ENCODE measurements around the gene UBE4B. TPM values are rescaled to one million over a fixed set of nuclear protein-coding genes. Genes with fewer than 3 reads are reported as not detected.

UBE4B gene
- total RNA-seq, 3 donors from 2014 or later, result 40.7 to 66.2 (median 41.4) TPM

DNA sequence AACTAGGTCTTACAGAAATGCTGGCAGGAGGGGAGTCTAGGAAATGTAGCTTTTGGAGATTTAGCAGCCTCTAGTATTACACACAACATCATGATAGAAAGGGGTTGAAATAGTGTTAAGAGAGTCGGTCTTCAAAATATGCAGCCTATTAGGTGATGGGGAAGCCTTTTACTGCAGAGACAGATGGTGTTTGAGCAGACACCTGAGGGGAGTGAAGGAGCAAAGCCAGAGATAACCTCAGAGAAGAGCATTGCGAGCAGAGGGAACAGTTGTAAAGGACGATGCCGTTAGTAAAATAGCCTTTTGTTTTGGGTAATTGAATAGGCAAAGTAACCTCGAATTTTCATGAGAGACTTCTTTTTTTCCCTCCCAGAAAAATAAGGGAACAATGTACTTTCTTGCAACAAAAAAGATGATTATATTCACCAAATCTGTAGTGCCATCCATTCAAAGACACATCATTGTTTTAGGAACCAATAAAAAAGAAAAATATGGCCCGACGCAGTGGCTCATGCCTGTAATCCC, 111.3 kb downstream of the UBE4B start:
- Histone ChIP-seq H3K4me3 (no peak overlapping the region), H3K9me3 (no peaks in the 10 kb centered on the region), H3K4me1 (ENCODE audit: low read depth) (no peaks in the 10 kb centered on the region), H3K36me3 (ENCODE audit: low read depth) (no peaks in the 10 kb centered on the region)
- ATAC-seq (no peak), DNase-seq (no peak)
- TF ChIP-seq, protein P1, sequence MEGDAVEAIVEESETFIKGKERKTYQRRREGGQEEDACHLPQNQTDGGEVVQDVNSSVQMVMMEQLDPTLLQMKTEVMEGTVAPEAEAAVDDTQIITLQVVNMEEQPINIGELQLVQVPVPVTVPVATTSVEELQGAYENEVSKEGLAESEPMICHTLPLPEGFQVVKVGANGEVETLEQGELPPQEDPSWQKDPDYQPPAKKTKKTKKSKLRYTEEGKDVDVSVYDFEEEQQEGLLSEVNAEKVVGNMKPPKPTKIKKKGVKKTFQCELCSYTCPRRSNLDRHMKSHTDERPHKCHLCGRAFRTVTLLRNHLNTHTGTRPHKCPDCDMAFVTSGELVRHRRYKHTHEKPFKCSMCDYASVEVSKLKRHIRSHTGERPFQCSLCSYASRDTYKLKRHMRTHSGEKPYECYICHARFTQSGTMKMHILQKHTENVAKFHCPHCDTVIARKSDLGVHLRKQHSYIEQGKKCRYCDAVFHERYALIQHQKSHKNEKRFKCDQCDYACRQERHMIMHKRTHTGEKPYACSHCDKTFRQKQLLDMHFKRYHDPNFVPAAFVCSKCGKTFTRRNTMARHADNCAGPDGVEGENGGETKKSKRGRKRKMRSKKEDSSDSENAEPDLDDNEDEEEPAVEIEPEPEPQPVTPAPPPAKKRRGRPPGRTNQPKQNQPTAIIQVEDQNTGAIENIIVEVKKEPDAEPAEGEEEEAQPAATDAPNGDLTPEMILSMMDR (IDR thresholded peaks at IDR 0.05), result no peak
- intact Hi-C loops (cut with DNase I, micrococcal nuclease), result no loop called here

DNA sequence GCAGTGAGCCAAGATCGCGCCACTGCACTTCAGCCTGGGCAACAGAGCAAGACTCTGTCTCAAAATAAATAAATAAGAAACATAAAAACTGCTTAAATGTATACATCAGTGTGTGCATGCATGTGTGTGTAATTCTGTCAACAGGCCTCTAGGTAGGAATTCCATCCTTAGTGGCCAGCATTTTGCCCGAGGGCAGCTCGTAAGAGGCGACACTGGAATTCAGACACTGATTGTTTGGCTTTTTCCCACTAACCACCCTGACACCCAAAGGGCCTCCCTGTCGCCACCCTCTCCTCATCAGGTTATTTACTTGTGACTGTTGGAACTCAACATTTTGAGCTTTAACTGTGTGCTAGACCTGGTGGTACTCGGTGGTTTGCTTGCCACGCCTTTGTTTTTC, 113.6 kb downstream of the UBE4B start:
- intact Hi-C loops (cut with DNase I, micrococcal nuclease), result no loop called here
- no peaks in the 10 kb centered on the region for H3K4me1 ChIP-seq (ENCODE audit: low read depth)

DNA sequence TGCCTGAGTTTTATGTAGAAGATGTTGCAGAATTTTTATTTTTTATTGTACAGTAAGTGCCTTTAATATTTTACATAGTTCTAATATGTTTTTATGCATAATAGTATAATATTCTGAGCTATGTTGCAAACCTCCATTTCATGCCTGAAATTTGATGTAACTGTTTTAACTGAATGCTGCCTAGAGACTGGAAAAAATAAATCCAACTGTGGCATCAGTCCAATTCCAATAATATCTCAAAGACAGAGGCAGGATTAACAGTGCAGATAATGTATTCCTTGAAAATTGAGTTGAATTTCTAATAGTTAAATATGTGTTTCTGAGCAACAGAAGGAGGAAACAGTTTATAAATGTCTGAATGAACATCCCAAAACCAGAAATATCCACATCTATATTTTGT, 116.5 kb downstream of the UBE4B start:
- no peaks in the 10 kb centered on the region for H3K36me3 ChIP-seq (ENCODE audit: low read depth)
- H3K4me1 ChIP-seq (ENCODE audit: low read depth), result no peaks in the 10 kb centered on the region
- no peak overlapping the region for H3K4me3 ChIP-seq
- no peak for DNase-seq
- ATAC-seq, result no peak
- H3K9me3 ChIP-seq, result no peaks in the 10 kb centered on the region
- TF ChIP-seq, protein P1 (IDR thresholded peaks at IDR 0.05), result no peak
- intact Hi-C loops (cut with DNase I, micrococcal nuclease), result no loop called here

More for the DNA sequence above, 113.6 kb downstream of the UBE4B start:
- Histone ChIP-seq H3K36me3 (ENCODE audit: low read depth) (no peaks in the 10 kb centered on the region), H3K9me3 (no peaks in the 10 kb centered on the region), H3K4me3 (no peak overlapping the region)
- TF ChIP-seq, protein P1 (IDR thresholded peaks at IDR 0.05), result no peak
- ATAC-seq, result no peak
- no peak for DNase-seq

DNA sequence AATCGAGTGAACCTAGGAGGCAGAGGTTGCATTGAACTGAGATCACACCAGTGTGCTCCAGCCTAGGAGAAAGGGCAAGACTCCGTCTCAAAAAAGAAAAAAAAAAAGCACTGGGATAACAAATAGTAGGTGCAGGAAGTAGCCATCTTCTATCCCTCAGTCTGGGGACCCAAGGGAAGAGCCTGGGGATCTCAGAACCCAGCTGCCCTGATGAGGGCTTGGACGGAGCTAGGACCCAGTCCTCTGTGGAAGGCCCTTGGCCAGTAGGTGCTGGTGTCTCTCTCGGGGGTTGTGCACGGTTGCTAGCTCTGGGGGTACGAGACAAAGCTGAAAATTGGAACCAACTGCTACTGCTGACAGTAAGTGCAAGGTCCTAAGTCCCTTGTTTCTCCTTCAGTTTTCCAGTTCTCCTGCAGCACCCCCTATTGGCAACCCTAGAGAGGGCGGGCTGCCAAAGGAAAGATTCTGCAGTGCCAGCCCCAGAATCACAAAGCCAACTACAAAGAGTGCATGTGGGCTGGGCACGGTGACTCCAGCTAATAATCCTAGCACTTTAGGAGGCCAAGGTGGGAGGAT, 120.0 kb downstream of the UBE4B start:
- peak in 2 of 3 donors; percentile 72 to 75 for DNase-seq
- Histone ChIP-seq H3K36me3 (ENCODE audit: low read depth) (no peaks in the 10 kb centered on the region), H3K9me3 (no peaks in the 10 kb centered on the region)

DNA sequence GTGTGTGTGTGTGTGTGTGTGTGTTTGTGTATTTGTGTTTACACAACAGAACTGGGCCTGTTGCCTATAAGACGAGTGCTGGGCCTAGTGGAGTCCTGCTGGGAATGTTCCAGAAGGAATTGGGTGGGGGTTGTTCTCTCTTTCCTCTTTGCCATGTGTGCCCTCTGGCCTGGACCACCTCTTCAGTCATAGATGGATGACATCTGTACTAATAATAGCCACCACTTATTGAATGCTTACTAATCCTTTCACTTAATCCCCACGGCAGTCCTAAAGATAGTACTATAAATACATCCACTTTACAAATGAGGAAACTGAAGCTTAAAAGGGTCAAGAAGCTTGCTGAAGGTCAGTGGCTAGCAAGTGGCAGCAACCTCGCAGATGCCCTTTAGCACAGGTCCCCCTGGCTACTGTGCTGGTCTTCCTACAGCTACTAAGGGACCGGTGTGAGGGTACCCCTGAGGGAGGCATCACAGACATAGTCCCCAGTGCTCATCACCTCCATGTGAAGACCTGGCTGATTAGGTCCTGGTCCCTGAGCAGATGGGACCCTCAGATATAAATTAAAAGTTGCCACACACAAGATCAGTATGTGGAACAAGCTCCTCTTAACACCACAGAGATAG, 122.4 kb downstream of the UBE4B start:
- no peaks in the 10 kb centered on the region for H3K9me3 ChIP-seq
- no peak overlapping the region for H3K4me3 ChIP-seq
- intact Hi-C loops (cut with DNase I, micrococcal nuclease), result no loop called here
- H3K36me3 ChIP-seq (ENCODE audit: low read depth), result no peaks in the 10 kb centered on the region
- ATAC-seq, result no peak
- H3K4me1 ChIP-seq (ENCODE audit: low read depth), result no peaks in the 10 kb centered on the region
- DNase-seq, result no peak
- TF ChIP-seq, protein P1 (IDR thresholded peaks at IDR 0.05), result no peak

More for the DNA sequence above, 120.0 kb downstream of the UBE4B start:
- H3K4me1 ChIP-seq (ENCODE audit: low read depth), result no peaks in the 10 kb centered on the region
- peak; percentile 81 for ATAC-seq
- intact Hi-C loops (cut with DNase I, micrococcal nuclease), result no loop called here
- H3K4me3 ChIP-seq, result no peak overlapping the region
- TF ChIP-seq, protein P1 (IDR thresholded peaks at IDR 0.05), result peak; percentile 30
